HL-60/S4 treated with retinoic acid at 250 ng/mL for 4 days and 3 days (cell line): ENCODE data around the gene VWA8.

ENCODE experiments used
- in situ Hi-C: fragments of 300-500 bp; cut with MboI; formaldehyde crosslinking; loops from 2 replicates; pipeline ENCODE4 v1.7.0; 2022; ENCODE audit warnings: low sequenced_read_pairs

The VWA8 gene

DNA sequence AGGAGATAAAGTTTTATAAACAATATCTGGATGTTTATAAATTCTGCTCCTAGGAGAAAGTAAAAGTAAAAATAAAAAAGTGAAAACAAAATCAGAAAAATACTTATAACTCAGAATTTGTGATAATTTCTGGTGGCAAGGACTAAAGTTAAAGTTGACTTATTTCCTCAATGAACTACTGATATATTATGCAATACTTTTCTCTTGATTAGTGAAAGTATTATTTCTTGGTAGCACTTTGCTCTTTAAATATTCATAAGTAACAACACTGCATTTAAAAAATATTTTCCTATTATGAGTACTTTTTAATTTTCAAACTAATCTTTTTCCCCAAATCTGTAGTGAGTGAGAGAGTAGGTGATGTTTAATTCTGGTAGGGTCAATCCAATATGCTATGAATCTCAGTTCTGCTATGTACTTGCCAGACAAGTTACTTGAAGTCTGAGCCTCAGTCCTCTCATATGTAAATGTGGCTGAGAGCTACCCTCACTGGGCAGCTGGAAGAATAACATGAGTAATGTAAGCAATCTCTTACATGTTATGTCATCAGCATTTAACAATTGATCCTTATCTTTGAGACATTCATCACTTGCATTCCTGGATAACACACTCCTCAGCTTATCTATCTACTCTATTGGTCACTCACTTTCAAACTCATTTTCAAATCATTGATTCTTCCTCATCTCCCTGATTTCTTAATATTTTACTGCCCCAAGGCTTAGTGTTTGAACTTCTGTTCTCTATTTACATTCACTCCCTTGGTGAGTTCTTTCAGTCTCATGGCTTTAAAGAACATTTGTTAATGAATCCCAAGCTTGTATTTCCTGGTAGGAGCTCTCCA lies 264.5 kb downstream of the VWA8 start:
- in situ Hi-C loops = no loop called here

DNA sequence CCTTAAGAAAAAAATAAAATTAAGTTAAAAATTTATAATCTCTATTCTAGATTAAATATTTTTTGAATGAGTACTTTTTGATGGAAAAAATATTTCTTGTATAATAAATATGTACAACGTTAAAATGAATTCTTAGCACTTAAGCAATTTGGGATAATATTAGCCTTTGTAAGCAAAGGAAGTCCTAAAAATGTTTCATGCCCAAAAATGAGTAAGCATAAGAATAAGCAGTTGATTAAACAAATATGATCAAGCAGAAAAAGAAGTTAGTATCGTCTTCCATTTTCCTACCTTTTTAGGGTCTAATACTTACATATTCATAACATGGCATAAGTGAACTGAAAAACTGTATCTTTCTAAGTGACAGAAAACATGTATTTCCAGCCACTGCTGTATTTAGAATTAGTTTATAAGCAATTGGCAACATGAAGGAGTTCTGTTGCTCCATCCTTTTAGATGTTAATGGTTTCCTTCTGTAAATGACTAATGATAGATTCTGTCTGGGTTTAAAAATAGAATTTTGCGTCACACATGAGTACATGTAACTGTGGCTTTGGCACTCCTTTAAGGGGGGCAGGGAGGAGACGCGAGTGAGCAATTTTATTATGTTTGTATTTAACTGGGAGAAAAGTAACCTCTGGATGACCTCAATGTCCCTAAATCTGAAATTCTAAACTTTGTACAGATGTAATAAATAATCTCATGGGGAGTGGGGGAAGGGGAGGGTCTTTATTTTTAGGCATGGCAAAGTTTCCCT lies 266.2 kb downstream of the VWA8 start:
- in situ Hi-C loops = no loop called here

DNA sequence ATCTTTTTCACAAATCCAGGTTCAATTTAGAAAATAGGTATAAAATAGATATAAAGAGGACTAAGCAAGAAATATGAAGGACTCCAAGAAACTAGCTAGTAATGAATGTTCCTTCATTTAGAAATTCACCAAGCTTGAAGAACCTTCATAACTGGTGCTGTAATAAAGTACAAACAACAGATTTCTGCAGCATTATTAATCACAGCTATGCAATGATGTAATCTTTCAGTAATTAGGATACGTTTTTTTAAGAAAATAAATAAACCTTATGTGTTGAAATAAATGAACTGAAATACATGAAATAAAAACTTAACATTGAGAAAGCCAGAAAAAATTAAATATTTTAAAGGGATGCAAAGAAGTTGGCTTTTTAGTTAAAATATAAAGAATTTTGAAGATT lies 267.5 kb downstream of the VWA8 start:
- in situ Hi-C loops = no loop called here

DNA sequence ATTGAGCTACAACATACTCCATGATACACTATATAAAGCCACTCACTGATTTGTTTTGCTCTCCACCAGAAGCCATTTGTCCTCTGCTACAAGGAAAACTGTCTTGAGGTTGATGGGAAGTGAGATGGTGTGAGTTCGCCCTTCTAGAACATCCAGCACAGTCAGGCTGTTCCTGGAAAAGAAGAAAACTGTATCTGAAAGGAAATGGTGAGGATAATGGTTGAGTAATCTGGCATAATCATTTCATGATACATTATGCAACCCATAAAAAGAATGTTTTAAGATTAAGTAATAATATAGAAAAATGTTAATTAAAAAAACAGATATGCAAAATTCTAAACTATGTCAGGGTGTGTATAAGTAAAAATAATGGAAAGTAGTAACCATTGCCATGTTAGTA lies 269.6 kb downstream of the VWA8 start:
- in situ Hi-C loops = no loop called here

DNA sequence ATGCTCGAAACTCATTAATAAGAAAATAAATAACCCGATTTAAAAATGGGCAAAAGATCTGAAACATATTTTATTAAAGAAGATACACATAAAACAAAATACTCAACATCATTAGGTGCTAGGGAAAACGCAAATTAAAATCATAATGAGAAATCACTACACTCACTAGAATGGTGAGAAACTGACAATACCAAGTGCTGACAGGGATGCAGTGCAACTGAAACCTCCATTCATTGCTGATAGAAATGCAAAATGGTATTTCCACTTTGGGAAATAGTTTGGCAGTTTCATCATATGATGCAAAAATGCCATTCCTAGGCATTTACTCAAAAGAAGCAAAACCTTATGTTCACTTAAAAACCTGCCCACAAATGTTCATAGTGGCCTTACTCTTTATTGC lies 278.1 kb downstream of the VWA8 start:
- in situ Hi-C loops = no loop called here

DNA sequence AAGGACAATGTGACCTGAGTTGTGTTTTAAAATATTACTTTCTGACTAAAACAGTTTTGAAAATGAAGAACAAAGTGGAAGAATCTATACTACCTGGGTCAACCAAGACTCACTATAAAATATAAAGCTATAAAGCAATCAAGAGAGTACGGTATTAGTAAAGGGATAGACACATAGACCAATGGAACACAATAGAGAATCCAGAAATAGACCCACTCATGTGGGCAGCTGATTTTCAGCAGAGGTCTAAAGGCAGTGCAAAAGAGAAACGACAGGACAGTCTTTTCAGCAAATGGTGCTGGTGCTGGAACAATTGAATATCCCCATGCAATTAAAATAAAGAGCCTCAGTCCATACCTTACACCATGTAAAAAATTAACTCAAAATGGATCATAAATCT lies 278.9 kb downstream of the VWA8 start:
- in situ Hi-C loops = no loop called here

DNA sequence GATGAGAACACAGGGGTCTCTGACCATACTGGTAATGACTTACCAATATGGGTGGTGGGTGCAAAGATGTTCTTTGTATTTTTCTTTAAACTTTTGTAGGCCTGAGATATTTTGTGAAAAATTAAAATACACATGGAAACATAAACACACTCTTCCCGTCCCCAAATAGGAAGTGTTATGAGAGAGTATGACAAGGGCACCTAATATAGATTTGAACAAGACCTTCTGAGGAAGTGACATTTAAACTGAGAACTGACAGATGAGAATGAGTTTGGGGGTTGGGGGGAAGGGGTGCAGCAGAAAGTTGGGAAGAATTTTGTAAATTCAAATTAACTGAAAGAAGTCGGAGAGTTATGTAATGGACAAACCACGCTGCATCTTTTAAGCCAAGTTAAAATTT lies 279.3 kb downstream of the VWA8 start:
- in situ Hi-C loops = no loop called here

DNA sequence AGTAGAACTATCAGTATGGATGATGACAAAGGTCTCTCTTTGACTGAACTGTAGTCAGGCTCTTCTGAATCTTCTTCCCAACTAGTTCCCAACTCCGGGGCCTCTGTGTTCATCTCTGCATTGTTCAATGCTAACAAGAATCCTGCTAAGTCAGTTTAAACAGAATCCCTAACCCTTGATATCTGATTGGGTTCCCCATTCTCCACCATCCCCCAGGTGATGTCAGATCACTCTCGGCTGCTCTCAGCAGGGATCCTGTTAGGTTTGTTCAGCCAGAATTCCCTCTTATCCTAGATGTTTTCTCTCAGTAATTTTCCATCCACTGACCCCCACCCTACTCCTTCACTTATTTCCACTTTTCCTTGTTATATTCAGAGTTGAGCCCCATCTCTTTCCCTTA lies 280.0 kb downstream of the VWA8 start:
- in situ Hi-C loops = no loop called here

DNA sequence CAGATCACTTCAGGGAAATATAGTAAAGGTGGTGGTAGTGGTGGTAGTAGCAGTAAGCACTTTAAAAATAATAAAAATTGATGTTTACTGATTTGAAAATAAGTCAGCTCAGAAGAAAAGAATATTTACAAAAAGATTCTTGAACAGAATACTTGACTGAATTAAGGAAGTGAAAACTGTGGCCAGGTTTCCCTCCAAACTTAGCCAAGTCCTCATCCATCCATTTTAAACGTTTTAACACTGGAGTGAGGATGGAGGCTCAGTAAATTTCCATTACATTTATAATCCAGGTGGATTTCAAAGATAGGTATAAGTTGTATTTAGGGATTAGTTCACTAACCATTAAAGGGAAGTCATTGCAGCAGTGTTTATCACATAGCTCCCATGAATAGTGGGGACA lies 282.1 kb downstream of the VWA8 start:
- in situ Hi-C loops = no loop called here

DNA sequence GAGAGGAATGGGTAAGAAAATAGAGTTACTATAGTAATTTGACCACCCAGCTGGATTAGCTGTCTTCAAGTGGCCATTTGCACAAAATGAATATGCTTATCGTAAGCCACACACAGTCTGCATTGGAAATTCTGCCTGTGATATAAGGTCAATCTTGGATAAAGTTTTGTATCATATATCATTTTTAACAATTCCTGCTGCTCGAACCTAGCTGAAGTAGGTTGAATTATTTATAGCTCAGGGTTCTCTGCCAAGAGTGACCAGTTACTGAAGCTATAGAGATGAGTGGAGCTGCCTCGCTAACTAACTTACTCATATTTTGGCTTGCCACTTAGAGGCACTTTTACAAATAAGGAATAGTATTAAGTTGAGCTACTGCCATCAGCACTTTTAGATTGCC lies 282.7 kb downstream of the VWA8 start:
- in situ Hi-C loops = no loop called here

DNA sequence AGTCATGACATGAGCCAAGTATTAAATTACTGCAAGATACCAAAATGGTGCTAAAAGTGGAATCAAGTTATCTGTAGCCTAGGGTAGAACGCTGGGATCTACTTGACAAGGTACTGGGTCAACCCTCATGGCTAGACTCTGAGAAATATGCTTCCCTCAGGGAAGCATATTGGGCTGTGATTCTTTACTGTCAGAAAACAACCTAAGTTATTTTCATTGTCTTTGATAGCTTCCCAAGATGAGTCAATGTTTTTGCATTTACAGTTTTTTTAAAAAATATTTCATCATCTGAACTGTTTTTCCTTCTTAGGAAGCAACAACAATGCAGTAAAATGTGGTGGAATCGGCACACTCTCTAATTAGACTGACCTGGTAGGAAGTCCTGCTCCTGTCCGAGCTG lies 285.6 kb downstream of the VWA8 start:
- in situ Hi-C loops = no loop called here

DNA sequence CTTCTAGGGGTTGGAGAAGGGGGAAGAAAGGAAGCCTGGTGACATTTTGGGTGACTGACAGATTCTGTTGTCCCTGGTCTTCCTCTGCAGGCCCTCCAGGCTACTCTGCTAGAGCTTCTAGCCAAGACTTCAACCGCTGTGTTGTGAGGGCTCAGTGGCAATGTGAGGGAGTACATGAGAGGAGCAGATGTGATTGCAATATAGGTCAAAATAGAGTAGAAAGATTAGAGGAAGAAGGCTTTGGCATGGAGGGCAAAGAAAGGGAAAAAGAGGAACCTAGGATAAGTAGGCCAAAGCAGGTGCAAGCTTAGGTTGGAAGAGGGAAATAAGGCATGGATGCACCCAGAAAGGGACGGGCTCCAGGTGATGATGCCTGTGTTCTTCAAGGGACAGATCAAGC lies 286.7 kb downstream of the VWA8 start:
- in situ Hi-C loops = no loop called here

DNA sequence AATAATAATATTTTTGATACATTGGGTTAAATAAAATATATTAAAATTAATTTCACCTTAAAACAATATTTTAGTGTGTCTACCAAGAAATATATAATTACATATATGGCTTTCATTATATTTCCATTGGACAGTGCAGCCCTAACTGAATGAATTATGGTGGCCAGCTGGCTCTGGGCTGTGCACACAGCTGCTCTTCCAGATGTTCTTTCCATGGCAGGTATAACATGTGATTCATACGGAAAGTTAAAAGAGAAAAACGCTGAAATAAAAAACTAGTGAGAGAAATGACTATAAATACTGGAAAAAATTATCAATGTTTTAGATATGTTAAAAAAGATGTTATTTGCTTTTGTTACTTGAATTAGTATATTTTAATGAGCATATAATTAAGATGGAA lies 287.3 kb downstream of the VWA8 start:
- in situ Hi-C loops = no loop called here

DNA sequence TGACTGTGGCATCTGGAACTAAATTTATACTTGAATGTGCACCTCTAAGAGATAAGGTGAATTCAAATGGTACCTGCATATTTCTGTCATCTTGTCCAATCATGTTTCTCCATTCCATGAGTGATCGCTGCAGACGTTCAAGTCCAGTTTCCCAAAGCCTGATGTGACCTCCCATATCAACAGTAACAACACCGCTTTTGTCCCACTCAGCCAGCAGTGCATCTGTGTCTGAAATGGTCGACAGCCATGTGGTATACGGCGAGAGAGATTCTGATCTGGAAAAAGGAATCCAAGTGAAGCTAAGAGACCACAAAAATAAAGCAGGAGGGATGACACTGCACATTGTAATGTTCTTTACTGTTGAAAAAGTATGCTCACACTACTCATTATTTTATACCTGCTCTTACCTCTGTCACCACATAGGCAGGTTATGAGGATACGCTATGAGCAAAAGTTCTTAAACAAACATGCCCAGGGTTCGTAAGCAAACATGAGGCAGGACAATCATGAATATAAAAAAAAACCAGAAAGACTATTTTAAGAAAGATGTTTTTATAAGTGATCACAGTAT lies 290.0 kb downstream of the VWA8 start:
- in situ Hi-C loops = no loop called here

DNA sequence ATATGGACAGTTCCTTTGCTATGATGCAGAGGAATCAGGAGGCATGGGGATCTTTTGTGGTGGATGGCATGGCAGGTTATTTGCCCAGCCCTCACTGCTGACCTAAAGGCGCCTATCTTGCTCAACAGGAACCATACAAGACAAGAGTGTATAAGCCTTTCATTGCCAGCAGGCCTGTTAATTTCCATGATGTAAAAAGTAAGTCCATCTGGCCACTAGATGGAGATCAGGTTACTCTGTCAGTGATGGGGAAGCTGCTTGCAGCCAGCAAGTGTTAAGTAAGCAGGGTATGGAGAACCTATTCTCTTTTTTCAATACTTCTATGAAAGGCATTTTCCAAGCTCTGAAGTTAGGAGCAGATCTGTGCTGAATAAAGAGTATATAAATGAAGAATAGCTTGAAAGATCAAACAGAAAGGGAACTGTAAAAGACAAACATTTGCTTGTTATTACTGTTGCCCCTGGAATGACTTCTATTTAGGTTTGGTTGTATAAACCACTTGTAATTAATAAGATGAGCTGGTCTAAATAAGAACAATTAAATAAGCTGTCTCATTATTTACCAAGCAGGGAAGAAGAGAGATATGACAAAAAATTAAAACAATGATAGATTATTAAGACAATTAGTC lies 292.7 kb downstream of the VWA8 start:
- in situ Hi-C loops = loop anchor here (10.0 kb wide), 1 partner anchor 437 kb away; no protein-coding TSS in a partner anchor

DNA sequence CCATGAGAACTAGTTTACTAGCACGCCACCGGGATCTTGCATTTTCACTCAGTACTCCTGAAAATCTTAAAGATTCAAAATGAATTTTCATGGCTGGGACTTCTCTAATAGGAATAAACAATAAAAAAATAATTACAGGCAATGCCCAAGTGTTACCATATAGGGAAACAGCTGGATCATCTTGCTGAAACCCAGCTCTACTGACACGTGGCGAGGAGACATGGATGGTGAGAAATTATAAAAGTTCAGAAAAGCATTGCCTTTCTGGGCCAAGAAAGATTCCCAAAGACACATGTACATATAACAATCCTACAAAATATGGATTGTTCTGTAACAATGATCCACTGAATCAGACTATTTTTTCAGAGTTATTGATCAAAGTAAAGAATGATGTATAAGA lies 294.3 kb downstream of the VWA8 start:
- in situ Hi-C loops = loop anchor here (10.0 kb wide), 1 partner anchor 438 kb away; no protein-coding TSS in a partner anchor

DNA sequence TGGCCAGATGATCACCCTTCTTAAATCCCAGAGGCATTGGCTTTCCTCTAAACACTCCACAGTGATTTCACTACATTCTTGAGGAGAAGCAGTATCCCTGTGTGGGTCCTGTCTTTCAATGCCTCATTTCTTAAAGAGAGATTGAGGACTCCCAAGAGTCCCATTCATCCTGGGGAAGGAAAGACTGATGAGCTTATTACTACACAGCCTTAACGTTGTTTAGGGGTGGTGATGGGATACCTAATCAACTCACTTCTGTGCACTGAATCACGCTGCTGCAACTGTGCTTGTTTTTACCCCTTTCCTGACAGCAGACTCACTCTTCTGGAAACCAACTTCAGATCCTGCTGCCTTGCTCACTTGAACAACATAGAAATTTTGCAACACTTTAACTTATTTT lies 300.5 kb downstream of the VWA8 start:
- in situ Hi-C loops = loop anchor here (10.0 kb wide), 1 partner anchor 444 kb away; no protein-coding TSS in a partner anchor

DNA sequence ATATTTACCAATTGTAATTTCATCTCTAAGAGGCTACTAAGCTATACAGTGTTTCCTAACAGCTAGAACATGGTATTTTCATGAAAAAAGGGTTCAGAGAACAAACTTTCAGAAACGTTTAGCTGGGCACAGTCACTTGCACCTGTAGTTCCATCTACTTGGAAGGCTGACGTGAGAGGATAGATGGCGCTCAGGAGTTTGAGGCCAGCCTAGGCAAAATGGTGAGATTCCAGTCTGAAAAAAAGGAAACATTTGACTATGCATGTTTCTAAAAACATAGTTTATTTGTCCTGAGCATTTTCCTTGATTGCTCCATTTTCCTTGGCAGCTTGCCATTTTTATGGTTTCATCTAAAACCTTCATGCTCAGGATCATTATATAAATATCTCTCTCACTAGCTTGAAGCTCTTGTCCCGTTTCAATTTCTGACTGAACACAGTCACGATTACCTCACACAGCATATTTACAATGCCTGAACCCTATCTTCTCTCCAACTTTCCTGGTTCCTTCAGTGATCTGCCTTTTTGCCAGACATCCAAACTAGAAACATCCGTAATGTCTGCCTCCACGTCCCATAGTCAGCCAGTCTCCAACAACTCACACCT lies 302.8 kb downstream of the VWA8 start:
- in situ Hi-C loops = no loop called here

DNA sequence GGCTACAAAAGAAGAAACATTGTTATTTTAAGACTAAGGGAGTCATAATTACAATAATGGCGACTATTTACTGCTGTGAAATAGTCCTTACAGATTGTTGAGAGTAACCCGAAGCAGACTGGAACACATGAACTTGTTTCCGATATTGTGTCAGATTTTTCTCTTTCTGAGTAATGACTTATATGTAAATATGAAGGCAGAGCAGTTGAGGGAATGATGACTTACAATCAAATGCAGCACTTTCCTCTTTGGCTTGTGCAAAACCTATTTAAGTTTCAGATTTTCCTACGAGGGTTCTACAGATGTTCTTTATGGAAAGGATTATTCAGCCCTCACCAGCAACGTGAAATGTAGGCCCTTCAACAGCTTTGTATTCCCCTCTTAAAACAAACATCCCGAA lies 304.9 kb downstream of the VWA8 start:
- in situ Hi-C loops = no loop called here

DNA sequence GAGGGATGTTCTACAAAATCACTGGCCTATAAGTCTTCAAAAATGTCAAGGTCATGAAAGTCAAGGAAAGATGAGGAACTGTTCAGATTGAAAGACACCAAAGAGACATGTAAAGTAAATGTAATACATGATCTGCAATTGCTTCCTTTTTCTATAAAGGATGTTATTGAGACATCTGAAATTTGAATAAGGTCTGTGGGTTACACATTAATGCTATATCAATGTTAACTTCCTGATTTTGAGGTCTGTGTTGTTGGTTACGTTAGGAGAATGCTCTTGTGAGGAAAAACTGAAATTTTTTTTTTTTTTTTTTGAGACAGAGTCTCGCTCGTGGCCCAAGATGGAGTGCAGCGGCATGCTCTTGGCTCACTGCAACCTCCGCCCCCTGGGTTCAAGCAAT lies 306.1 kb downstream of the VWA8 start:
- in situ Hi-C loops = no loop called here

DNA sequence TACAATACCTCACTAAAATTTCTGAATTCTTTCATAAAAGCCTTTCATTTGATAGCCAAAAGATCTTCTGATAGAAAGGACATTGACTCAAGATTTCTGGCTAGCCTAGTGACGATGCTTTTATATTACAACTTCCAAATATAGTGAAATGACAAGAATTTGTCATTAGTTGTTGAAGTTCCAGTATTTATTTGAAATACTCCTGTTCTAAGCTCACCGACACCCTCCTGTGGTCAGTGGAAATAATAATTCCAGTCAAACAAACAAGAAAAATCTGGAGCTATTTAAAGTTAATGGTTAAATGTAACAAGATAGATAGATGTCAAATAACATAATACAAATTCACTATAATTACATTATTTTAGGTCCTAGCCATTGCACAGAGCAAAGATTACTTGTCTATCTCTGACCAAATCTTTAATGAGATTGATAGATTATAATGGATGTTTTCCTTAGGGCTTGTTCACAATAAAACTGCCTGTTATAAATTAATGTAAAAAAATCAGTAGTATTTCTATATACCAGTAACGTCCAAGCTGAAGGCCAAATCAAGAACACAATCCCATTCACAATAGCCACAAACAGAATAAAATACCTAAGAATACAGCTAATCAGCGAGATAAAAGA lies 308.1 kb downstream of the VWA8 start:
- in situ Hi-C loops = no loop called here
